T-helper 17 cell (primary cell): ENCODE results near the gene SLC2A1. TPM values are rescaled to one million over a fixed set of nuclear protein-coding genes. Genes with fewer than 3 reads are reported as not detected.

Experiments used
- ATAC-seq: fragments of 150-1000 bp; cut with Tn5 transposase; 2 replicates; pipeline ENCODE4 v1.10.0; 2021; ENCODE audit warnings: mild to moderate bottlenecking, moderate library complexity
- DNase-seq, 3 donors: peaks; one replicate each; pipeline versions ENCODE4 v3.0.0 to v3.0.0-alpha.2; 2020 to 2021
- H3K9me3 ChIP-seq: one replicate; pipeline ENCODE4 v1.7.0; 2013; ENCODE audit warnings: low read length, mild to moderate bottlenecking; ENCODE audit not compliant: control insufficient read depth, poor library complexity, severe bottlenecking
- H3K27ac Mint-ChIP-seq: one replicate; pipeline ENCODE4 v1.8.0; 2022; ENCODE audit warnings: mild to moderate bottlenecking, moderate library complexity, mixed read lengths
- H3K27me3 Mint-ChIP-seq: one replicate; pipeline ENCODE4 v1.8.0; 2022; ENCODE audit warnings: mixed read lengths
- H3K36me3 Mint-ChIP-seq: one replicate; pipeline ENCODE4 v1.8.0; 2022; ENCODE audit warnings: low read depth, mixed read lengths
- H3K4me1 Mint-ChIP-seq: one replicate; pipeline ENCODE4 v1.8.0; 2022; ENCODE audit warnings: mild to moderate bottlenecking, mixed read lengths
- H3K4me3 Mint-ChIP-seq: one replicate; pipeline ENCODE4 v1.8.0; 2022; ENCODE audit warnings: mild to moderate bottlenecking, moderate library complexity, mixed read lengths
- total RNA-seq, 4 donors: library from RNA in 2 of 4; stranded (reverse) in 2 of 4; gene quantifications; one replicate each; pipeline ENCODE4 v1.2.3 and lab custom pipeline; 2022 to 2026

Gene SLC2A1
- total RNA-seq, 2 donors from 2014 or later, result 63.7 to 79.0 TPM

- Mint-ChIP-seq H3K36me3 (peaks cover 8% of the 10 kb centered on the region), H3K4me3 (peak overlapping the region; percentile 78), H3K27ac (peak overlapping the region; percentile 95), H3K27me3 (no peaks in the 10 kb centered on the region), H3K4me1 (peaks cover 85% of the 10 kb centered on the region)
- peak; percentile 37 for ATAC-seq
- H3K9me3 ChIP-seq, result no peaks in the 10 kb centered on the region
- no peak for DNase-seq
Measured at GRCh38 chr1:42937836-42938644, 20.6 kb downstream of the SLC2A1 start.

GRCh38 chr1:42937141-42937696, 21.4 kb downstream of the SLC2A1 start:
- peak overlapping the region; percentile 83 for H3K4me3 Mint-ChIP-seq
- H3K4me1 Mint-ChIP-seq, result peaks cover 85% of the 10 kb centered on the region
- peaks cover 8% of the 10 kb centered on the region for H3K36me3 Mint-ChIP-seq
- DNase-seq (peak in 1 of 3 donors; percentile 5), ATAC-seq (no peak)
- H3K27me3 Mint-ChIP-seq, result no peaks in the 10 kb centered on the region
- H3K9me3 ChIP-seq, result no peaks in the 10 kb centered on the region
- H3K27ac Mint-ChIP-seq, result peak overlapping the region; percentile 95

- Mint-ChIP-seq H3K4me1 (peaks cover 84% of the 10 kb centered on the region), H3K4me3 (peak overlapping the region; percentile 83), H3K27ac (peak overlapping the region; percentile 95), H3K27me3 (no peaks in the 10 kb centered on the region), H3K36me3 (peaks cover 8% of the 10 kb centered on the region)
- ATAC-seq (no peak), DNase-seq (peak in 1 of 3 donors; percentile 7)
- no peaks in the 10 kb centered on the region for H3K9me3 ChIP-seq
Measured at GRCh38 chr1:42936309-42937078, 22.2 kb downstream of the SLC2A1 start.

DNA sequence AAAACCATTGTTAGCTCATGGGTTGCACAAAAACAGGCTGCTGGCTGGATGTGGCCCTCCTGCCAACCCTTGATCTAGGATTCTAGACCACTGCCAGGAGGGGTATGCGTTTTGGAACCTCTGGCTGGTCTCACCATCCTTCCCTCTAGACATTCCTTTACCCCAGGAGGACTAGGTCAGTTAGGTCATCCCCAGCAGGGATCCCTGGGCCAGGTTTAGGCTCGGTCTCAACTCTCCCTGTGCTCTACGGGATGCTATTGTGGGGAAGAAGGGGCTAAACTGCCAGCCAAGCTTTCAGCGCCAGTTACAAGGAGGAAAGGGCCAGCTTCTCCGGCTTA, 22.7 kb downstream of the SLC2A1 start:
- H3K36me3 Mint-ChIP-seq, result peaks cover 4% of the 10 kb centered on the region
- no peaks in the 10 kb centered on the region for H3K27me3 Mint-ChIP-seq
- no peak overlapping the region for H3K4me3 Mint-ChIP-seq
- DNase-seq (no peak), ATAC-seq (no peak)
- no peaks in the 10 kb centered on the region for H3K9me3 ChIP-seq
- H3K27ac Mint-ChIP-seq, result peak overlapping the region; percentile 95
- peaks cover 84% of the 10 kb centered on the region for H3K4me1 Mint-ChIP-seq

GRCh38 chr1:42935313-42935895, 23.3 kb downstream of the SLC2A1 start:
- Mint-ChIP-seq H3K27ac (peak overlapping the region; percentile 95), H3K4me3 (peak overlapping the region; percentile 12), H3K36me3 (no peaks in the 10 kb centered on the region), H3K4me1 (peaks cover 80% of the 10 kb centered on the region), H3K27me3 (no peaks in the 10 kb centered on the region)
- DNase-seq, result peak in 1 of 3 donors; percentile 6
- no peak for ATAC-seq
- no peaks in the 10 kb centered on the region for H3K9me3 ChIP-seq

DNA sequence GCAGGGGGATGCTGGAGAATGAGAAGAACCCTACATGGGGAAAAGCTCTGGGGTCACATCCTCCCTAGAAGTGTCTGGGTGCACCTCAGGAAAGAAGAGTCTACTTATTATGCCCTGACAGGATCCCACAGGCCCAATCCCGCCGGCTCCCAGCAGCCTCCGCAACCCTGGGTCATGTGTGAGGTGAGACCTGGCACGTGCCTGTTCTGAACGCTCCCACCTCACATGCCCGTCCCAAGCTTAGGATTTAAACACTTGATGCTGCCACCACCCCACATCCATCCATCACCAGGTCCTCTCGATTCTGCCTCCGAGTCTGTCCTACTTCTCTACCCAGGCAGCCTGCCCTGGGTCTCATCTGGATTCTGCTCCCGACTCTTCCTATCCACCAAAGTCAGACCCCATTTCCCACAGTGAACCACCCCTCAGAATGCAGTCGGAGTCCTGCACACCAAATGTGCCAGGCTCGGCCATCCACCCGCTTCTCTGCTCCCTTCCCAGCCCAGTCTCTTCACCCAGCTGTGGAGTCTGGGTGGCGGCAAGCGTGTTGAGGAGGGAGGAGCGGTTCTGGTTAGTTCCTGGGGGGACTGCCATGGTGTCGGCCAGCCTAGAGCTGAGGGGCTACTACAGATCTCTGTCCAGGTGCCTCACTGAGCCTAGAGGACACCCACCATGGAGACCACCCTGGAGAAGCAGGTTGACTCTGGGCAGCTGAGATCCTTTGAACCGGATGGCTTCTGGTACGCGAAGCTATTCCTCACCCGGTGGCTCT, 23.9 kb downstream of the SLC2A1 start:
- peak overlapping the region; percentile 56 for H3K4me3 Mint-ChIP-seq
- ATAC-seq (no peak), DNase-seq (peak in 1 of 3 donors; percentile 3)
- no peaks in the 10 kb centered on the region for H3K9me3 ChIP-seq
- H3K27me3 Mint-ChIP-seq, result no peaks in the 10 kb centered on the region
- H3K27ac Mint-ChIP-seq, result peak overlapping the region; percentile 95
- peaks cover 79% of the 10 kb centered on the region for H3K4me1 Mint-ChIP-seq
- H3K36me3 Mint-ChIP-seq, result no peaks in the 10 kb centered on the region

- ATAC-seq (no peak), DNase-seq (peak in 1 of 3 donors; percentile 6)
- Mint-ChIP-seq H3K27me3 (no peaks in the 10 kb centered on the region), H3K36me3 (peaks cover 2% of the 10 kb centered on the region), H3K4me3 (peak overlapping the region; percentile 56), H3K4me1 (peaks cover 74% of the 10 kb centered on the region), H3K27ac (peak overlapping the region; percentile 95)
- no peaks in the 10 kb centered on the region for H3K9me3 ChIP-seq
Measured at GRCh38 chr1:42933610-42934491, 24.8 kb downstream of the SLC2A1 start.

- H3K9me3 ChIP-seq, result no peaks in the 10 kb centered on the region
- Mint-ChIP-seq H3K27me3 (no peaks in the 10 kb centered on the region), H3K27ac (peak overlapping the region; percentile 95), H3K36me3 (peaks cover 5% of the 10 kb centered on the region), H3K4me1 (peaks cover 70% of the 10 kb centered on the region), H3K4me3 (peak overlapping the region; percentile 88)
- no peak for ATAC-seq
- no peak for DNase-seq
Measured at GRCh38 chr1:42933060-42933586, 25.5 kb downstream of the SLC2A1 start.

GRCh38 chr1:42932442-42932941, 26.2 kb downstream of the SLC2A1 start:
- Mint-ChIP-seq H3K27ac (peak overlapping the region; percentile 95), H3K4me1 (peaks cover 65% of the 10 kb centered on the region), H3K4me3 (peak overlapping the region; percentile 88), H3K36me3 (peaks cover 9% of the 10 kb centered on the region), H3K27me3 (no peaks in the 10 kb centered on the region)
- ATAC-seq (peak; percentile 1), DNase-seq (peak in 1 of 3 donors; percentile 5)
- H3K9me3 ChIP-seq, result no peaks in the 10 kb centered on the region

DNA sequence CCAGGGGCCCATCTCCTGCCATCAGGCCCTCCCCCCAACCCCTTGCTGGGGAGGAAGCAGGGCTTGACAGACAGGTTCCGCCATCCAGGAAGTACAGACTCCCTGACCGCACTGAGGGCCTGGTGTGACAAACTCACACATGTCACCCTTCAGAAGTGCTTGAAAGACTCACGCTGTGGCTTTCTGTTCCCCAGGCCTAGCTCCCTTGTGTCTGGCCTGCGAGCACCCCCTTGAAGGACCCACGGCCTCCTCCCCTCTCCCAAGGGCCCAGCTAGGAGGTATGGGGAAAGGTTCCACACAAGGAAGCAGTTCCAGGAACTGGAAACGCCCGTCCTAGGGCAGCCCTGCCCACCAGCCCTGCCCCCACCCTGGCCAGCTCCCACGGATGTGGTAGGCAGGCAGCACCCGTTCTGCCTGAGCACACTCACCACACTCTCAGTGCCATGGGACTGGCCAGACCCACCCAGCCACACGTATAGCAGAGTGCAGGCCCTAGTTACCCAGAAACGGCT, 26.7 kb downstream of the SLC2A1 start:
- peak; percentile 83 for ATAC-seq
- Mint-ChIP-seq H3K4me3 (peak overlapping the region; percentile 88), H3K27me3 (no peaks in the 10 kb centered on the region), H3K36me3 (peaks cover 10% of the 10 kb centered on the region), H3K4me1 (peaks cover 60% of the 10 kb centered on the region), H3K27ac (peak overlapping the region; percentile 95)
- DNase-seq, result peak; percentile 42 to 61 (median 51)
- H3K9me3 ChIP-seq, result no peaks in the 10 kb centered on the region

DNA sequence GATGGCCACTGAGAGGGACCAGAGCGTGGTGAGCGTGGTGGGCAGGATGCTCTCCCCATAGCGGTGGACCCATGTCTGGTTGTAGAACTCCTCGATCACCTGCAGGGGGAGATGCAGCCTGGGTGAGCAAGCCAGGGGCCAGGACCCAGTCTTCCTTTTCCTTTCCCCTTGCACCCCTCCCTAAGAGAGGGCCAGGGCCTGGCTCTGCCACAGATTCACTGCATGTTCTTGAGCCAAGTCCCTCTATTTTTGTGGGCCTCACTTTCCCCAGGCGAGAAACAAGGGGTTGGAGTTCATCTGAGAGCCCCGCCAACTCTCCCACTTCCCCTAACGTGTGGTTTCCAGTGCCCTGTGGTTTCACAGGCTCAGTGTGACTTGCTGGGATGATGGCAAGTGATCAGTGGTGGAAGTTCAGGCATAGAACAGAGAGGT, 27.5 kb downstream of the SLC2A1 start:
- peak; percentile 31 to 33 (median 32) for DNase-seq
- peaks cover 54% of the 10 kb centered on the region for H3K4me1 Mint-ChIP-seq

More for the DNA sequence above, 27.5 kb downstream of the SLC2A1 start:
- H3K4me3 Mint-ChIP-seq, result peak overlapping the region; percentile 88
- peaks cover 10% of the 10 kb centered on the region for H3K36me3 Mint-ChIP-seq
- H3K27ac Mint-ChIP-seq, result peak overlapping the region; percentile 95
- no peaks in the 10 kb centered on the region for H3K27me3 Mint-ChIP-seq
- no peaks in the 10 kb centered on the region for H3K9me3 ChIP-seq
- ATAC-seq, result peak; percentile 51
